Measurements from ENCODE around the gene CD3E.

The CD3E gene

DNA sequence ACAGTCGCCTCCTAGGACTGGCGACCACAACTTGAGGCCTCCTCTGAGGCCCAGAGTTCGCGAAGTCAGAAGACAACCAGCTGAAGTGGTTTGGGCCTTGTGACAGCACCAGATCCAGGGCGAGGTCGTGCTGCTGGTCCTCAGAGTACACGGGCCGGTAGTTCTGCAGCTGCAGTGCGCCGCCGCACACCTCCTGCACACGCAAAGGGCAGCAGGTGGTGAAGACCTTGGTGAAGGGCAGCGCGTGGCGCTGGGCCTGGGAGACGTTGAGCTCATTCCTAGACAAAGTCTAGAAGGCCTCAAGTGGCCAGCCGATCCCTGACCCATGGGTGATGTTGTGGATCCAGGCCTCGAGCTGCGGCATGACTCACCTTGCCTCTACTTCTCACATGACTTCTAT is 18.2 kb downstream of the CD3E start:
- DNase-seq (ENCODE audit: low read depth), result no peak

GRCh38 chr11:118325283-118325682 is 20.8 kb downstream of the CD3E start:
- no peak for DNase-seq (ENCODE audit: low read depth)

GRCh38 chr11:118328745-118329144 is 24.2 kb downstream of the CD3E start:
- DNase-seq (ENCODE audit: low read depth), result no peak

GRCh38 chr11:118334745-118335144 is 30.2 kb downstream of the CD3E start:
- no peak for DNase-seq (ENCODE audit: low read depth)

- peak; percentile 61 for DNase-seq (ENCODE audit: low read depth)
Observed at GRCh38 chr11:118338637-118339061, 34.1 kb downstream of the CD3E start.

DNA sequence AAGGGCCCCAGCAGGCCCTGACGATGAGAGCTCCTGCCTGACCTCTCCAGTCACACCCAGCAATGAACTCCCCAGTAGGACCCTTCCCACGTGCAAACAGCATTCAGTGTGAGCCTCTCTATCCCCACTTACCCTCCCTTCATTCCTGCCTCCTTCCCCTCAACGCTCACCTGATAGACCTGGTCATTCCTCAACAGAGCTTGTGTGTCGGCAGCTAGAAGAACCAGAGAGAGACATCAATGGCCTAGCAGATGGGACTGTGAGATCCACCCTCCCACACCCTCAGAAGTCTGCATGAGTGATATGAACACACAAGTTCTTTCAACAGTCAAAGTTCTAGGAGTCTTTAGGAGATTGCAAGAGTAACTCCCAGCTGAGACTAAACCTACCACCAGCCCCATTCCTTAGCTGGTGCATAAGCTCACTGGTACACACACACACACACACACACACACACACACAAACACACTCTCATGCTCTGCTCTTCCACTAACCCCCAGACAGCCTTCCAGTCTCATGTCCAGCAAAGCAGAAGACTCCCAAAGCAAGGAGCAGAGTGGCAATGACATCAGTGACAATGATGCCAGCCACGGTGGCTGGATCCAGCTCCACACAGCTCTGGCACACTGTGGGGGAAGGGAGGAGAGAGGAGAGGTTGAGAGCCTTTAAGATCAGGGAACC is 34.9 kb downstream of the CD3E start:
- DNase-seq (ENCODE audit: low read depth), result no peak

- DNase-seq (ENCODE audit: low read depth), result no peak
Observed at GRCh38 chr11:118340449-118340848, 35.9 kb downstream of the CD3E start.

DNA sequence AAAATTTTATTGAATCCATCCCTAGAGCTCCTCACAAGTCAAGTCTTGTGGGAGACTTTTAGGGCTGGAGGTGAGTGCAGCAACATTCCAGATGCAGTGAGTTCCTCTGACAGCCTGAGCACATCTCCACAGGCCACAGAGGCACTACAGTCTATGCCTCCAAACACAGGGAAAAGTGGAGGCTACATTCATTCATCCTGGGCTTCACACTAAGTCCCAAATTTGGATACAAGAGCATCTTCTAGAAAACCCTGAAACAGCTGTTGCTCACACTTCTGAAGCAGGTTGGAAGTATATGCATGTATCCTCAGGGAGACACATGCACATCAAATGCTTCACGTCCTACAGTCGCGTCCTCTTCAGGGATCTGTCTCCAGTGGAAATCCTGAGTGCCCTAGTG is 36.7 kb downstream of the CD3E start:
- no peak for DNase-seq (ENCODE audit: low read depth)

- DNase-seq (ENCODE audit: low read depth), result no peak
Observed at GRCh38 chr11:118341815-118342489, 37.4 kb downstream of the CD3E start.

DNA sequence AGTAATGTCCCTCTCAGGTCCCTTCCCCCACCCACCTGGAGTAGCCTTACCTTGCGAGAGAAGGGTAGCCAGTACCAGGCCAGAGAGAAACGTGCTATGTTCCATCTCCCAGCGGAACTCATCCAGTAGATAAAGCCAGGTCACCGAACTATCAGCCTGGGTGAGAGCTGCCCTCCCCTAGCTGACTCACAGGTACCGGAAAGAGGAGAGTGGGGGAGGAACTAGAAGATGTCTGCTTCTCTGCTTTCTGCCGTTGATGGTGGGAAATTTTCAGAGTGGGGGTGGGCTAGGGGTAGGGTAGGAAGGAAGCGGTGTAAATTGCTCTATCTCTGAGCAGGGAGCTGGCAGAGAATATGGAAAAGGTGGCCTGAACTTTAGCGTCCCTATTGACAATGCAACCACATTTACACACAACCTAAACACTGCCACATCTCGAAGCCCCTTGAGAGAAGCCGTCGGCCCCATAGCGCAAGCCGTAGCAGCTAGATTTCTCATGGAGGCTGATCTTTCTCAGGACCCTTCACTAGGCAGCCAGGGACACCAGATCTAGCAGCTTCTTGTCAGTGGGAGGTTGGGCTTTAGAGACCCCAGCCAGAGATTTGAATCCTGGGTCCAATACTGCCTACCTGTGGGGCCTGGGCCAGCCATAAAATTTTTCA is 38.1 kb downstream of the CD3E start, which contains the start of gene CD3D:
Gene CD3D, minus strand, starts transcription at position 203 of the 659 bp plus-strand sequence. Its CDS starts 98 bp downstream, at position 105.
- DNase-seq (ENCODE audit: low read depth), result no peak

DNA sequence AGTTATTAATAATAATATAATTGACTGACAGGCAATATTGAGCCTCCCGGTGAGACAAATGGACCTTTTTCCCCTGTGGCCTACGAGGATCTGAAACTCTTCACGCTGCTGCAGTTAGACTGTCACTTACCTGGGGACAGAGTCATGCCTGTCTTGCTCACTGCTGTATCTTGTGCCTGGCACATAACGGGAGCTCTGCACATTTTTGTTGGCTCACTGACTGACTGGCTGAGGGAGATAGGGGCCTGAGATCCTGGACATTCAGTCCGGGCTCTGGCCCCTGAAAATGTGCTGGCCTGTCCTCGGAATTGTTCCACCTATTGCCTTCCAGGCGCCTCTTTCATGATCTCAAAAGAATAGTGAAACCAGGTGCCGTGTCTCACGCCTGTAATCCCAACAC is 38.7 kb downstream of the CD3E start:
- DNase-seq (ENCODE audit: low read depth), result no peak

GRCh38 chr11:118343981-118344515 is 39.5 kb downstream of the CD3E start, which contains the start of gene CD3G:
TSS of gene CD3G (plus strand) at chr11:118344344. CDS start at chr11:118344424, 80 bp downstream.
- DNase-seq (ENCODE audit: low read depth), result no peak

DNA sequence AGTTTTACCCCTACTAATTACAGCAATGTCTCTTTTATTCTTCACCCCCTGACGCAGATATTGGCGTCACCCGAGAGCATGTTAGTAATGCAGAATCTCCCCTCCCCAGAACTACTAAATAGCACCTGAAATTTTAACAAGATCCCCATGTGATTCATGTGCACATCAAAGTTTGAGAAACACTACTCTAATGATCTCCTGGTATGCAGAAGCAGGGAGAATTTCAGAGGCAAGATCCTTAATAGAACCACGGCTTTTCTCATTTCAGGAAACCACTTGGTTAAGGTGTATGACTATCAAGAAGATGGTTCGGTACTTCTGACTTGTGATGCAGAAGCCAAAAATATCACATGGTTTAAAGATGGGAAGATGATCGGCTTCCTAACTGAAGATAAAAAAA is 44.9 kb downstream of the CD3E start:
- no peak for DNase-seq (ENCODE audit: low read depth)

GRCh38 chr11:118353084-118353710 is 48.7 kb downstream of the CD3E start:
- DNase-seq (ENCODE audit: low read depth), result no peak

DNA sequence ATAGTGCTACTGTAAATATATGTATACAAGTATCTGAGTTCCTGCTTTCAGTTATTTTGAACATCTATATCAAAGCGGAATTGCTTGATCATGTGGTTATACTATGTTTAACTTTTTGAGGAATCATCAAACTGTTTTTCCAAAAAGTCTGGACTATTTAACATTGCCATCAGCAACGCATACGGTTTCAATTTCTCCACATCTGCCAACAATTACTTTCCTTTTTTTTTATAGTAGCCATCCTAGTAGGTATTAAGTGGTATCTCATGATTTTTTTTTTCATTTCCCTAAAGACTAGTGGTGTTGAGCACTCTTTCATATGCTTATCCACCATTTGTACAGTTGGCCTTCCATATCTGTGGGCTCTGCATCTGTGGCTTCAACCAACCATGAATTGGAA is 53.5 kb downstream of the CD3E start:
- DNase-seq (ENCODE audit: low read depth), result no peak

- peak; percentile 98 for DNase-seq (ENCODE audit: low read depth)
Observed at GRCh38 chr11:118359295-118359958, 54.9 kb downstream of the CD3E start, which contains the start of gene UBE4A. TSS of gene UBE4A (plus strand) at chr11:118359600. CDS start at chr11:118365081, 5,481 bp downstream.

DNA sequence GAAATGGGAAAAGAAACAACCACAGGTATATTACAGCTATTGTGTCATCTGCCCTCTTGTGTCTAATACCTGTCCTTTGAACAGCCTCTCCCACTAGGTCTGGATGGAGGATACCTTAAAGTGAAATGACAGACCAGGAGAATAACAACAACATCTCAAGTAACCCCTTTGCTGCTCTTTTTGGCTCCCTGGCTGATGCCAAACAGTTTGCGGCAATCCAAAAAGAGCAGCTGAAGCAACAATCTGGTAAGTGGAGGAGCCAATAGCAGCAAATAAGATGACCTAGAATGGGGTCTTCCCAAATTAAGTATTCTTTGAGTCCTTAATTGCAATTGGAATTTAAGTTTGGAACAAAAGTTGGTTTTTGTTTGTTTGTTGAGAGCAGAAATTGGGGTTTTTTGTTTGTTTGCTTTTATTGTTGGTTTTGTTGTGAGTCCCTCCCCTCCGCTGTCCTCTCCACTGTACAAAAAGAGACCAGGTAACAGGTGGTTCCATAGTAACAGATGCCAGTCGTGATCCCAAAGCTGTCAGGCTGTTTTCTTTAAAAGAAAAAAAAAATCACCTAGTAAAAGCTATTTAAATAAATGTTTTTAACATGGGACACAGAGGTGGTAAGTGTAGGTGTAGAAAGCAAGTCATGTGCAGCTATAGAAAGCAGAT is 60.6 kb downstream of the CD3E start:
- DNase-seq (ENCODE audit: low read depth), result no peak

Data from CMK (cell line).